ENCODE results near the gene FLAD1. TPM values are rescaled to one million over a fixed set of nuclear protein-coding genes. Genes with fewer than 3 reads are reported as not detected.

Gene FLAD1
- total RNA-seq, 1 experiment from 2014 or later = 97.0 TPM

GRCh38 chr1:154971341-154971998 lies 11.7 kb upstream of the FLAD1 start:
- Histone ChIP-seq H4K5ac (ENCODE audit: insufficient read length, low read depth, low read length) (peak overlapping the region; percentile 26), H4K20me1 (ENCODE audit: control insufficient read depth, insufficient read depth, insufficient read length) (peaks cover 2% of the 10 kb centered on the region), H3K14ac (ENCODE audit: insufficient read depth, low read length) (peak overlapping the region; percentile 43), H3K9me3 (ENCODE audit: control insufficient read depth, low read depth, low read length) (no peaks in the 10 kb centered on the region), H2BK120ac (ENCODE audit: low read depth, low read length, poor library complexity, severe bottlenecking) (no peak overlapping the region), H2BK5ac (ENCODE audit: insufficient read length, low read length) (peak overlapping the region; percentile 74), H3T11ph (ENCODE audit: low read length) (no peak overlapping the region), H3K4me1 (ENCODE audit: insufficient read depth, low read length) (peaks cover 4% of the 10 kb centered on the region; the same call in 1 of the 2 replicates), H3K9ac (ENCODE audit: extremely low read depth, insufficient read length, low read length) (peak overlapping the region; percentile 71), H4K91ac (ENCODE audit: insufficient read length, low read depth, low read length) (peak overlapping the region; percentile 10), H2BK15ac (ENCODE audit: low read depth, low read length) (no peak overlapping the region), H3K56ac (ENCODE audit: insufficient read length, low read depth, low read length) (no peak overlapping the region), H2AK5ac (ENCODE audit: insufficient read length, low read length) (peak overlapping the region; percentile 38), H3K18ac (ENCODE audit: insufficient read length, low read depth, low read length) (peak overlapping the region; percentile 73), H3K79me1 (ENCODE audit: insufficient read depth, low read depth, low read length, poor library complexity, severe bottlenecking) (peaks cover 7% of the 10 kb centered on the region), H3K4me2 (ENCODE audit: insufficient read depth, insufficient read length, low read length) (peak overlapping the region; percentile 77), H3K79me2 (ENCODE audit: insufficient read depth, low read length) (peaks cover 25% of the 10 kb centered on the region), H3K27me3 (ENCODE audit: insufficient read depth, low read length) (no peaks in the 10 kb centered on the region), H3K27ac (ENCODE audit: insufficient read length, low read depth, low read length) (peak overlapping the region; percentile 97), H4K8ac (replicated peaks; ENCODE audit: insufficient read length, low read depth, low read length) (no peak overlapping the region), H3K23me2 (ENCODE audit: insufficient read length, low read depth, low read length, poor library complexity, severe bottlenecking) (peaks cover 42% of the 10 kb centered on the region), H3K23ac (ENCODE audit: insufficient read length, low read depth, low read length) (no peak overlapping the region), H2AFZ (ENCODE audit: low read length) (no peak overlapping the region), H2BK12ac (ENCODE audit: insufficient read length, low read depth, low read length) (peak overlapping the region; percentile 46), H2BK20ac (ENCODE audit: low read depth, low read length, poor library complexity, severe bottlenecking) (no peak overlapping the region), H3K4ac (ENCODE audit: low read depth, low read length) (no peak overlapping the region)
- peaks cover 40 to 43% of the 10 kb centered on the region in 2 experiments for H3K4me1 Mint-ChIP-seq
- no peak for DNase-seq
- no peaks in the 10 kb centered on the region for H3K27me3 Mint-ChIP-seq (ENCODE audit: low read depth)
- H3K9me3 Mint-ChIP-seq = no peaks in the 10 kb centered on the region
- H3K4me3 Mint-ChIP-seq = peak overlapping the region in 1 of 2 experiments; percentile 96; a peak in 4 of 5 replicates
- peaks cover 19 to 33% (median 21%) of the 10 kb centered on the region in 3 experiments for H3K36me3 Mint-ChIP-seq (ENCODE audit: insufficient read depth in 1 of 3, low read depth in 3 of 3)
- H3K27ac Mint-ChIP-seq = no peak overlapping the region; a peak in 4 of 7 replicates
- no peak for TF ChIP-seq CTCF (conservative IDR thresholded peaks at IDR 0.05)
- no CpG with 5 or more reads among the region's 10 CpGs for WGBS (ENCODE audit: extremely low coverage, insufficient read length, low lambda C conversion rate)

All from H9 (cell line).